GM12878 (cell line): ENCODE measurements around the gene NRN1L. TPM values are rescaled to one million over a fixed set of nuclear protein-coding genes. Genes with fewer than 3 reads are reported as not detected.

ENCODE experiments used
- ASH2L ChIP-seq: fragments of 300-600, 200-600 bp; sonication (generic); IDR thresholded peaks from 2 replicates; pipeline ENCODE4 v1.6.1; 2017; ENCODE audit warnings: low read depth, mild to moderate bottlenecking, borderline replicate concordance
- BMI1 ChIP-seq: fragments of 450-650 bp; IDR thresholded peaks from 2 replicates; pipeline ENCODE4 v1.6.1; 2016; ENCODE audit warnings: mild to moderate bottlenecking, moderate library complexity, borderline replicate concordance
- CHD1 ChIP-seq: IDR thresholded peaks from 2 replicates; pipeline ENCODE4 v1.6.1; 2012; ENCODE audit warnings: low read depth, low read length, improper control_type of control experiment
- CREB1 ChIP-seq: IDR thresholded peaks from 2 replicates; pipeline ENCODE4 v1.6.1; 2012; ENCODE audit warnings: low read depth, mild to moderate bottlenecking, inconsistent platforms
- DPF2 ChIP-seq: fragments of 450-650 bp; IDR thresholded peaks from 2 replicates; pipeline ENCODE4 v1.6.1; 2017; ENCODE audit warnings: mild to moderate bottlenecking
- HDAC6 ChIP-seq: fragments of 200-600 bp; sonication (generic); IDR thresholded peaks from one replicate; pipeline ENCODE4 v1.8.0; 2017; ENCODE audit warnings: antibody characterized with exemption; ENCODE audit not compliant: unreplicated experiment
- JUND ChIP-seq: IDR thresholded peaks from 2 replicates; pipeline ENCODE4 v1.6.1; 2012; ENCODE audit warnings: low read depth, mild to moderate bottlenecking, low read length, improper control_type of control experiment, moderate library complexity
- MYB ChIP-seq: fragments of 150-350 bp; IDR thresholded peaks from 2 replicates; pipeline ENCODE4 v1.6.1; 2014; ENCODE audit warnings: mild to moderate bottlenecking, low read depth, low read length, borderline replicate concordance
- MYC ChIP-seq: IDR thresholded peaks from 2 replicates; pipeline ENCODE4 v1.6.1; 2011; ENCODE audit warnings: mild to moderate bottlenecking, low read length, moderate library complexity, inconsistent platforms; ENCODE audit not compliant: insufficient read depth, insufficient replicate concordance, insufficient read length, severe bottlenecking
- PRDM15 ChIP-seq: fragments of 450-650 bp; formaldehyde crosslinking; IDR thresholded peaks from 2 replicates; pipeline ENCODE4 v1.4.0; 2020; ENCODE audit warnings: mild to moderate bottlenecking, moderate library complexity
- RAD21 ChIP-seq: IDR thresholded peaks from 2 replicates; pipeline ENCODE4 v1.6.1; 2011; ENCODE audit warnings: mild to moderate bottlenecking, low read depth, low read length, moderate library complexity; ENCODE audit not compliant: insufficient read depth
- SIN3A ChIP-seq: IDR thresholded peaks from 2 replicates; pipeline ENCODE4 v1.6.1; 2012; ENCODE audit warnings: low read depth, low read length, improper control_type of control experiment
- SIX5 ChIP-seq: IDR thresholded peaks from 2 replicates; pipeline ENCODE4 v1.6.1; 2011; ENCODE audit warnings: mild to moderate bottlenecking, low read depth, low read length, moderate library complexity; ENCODE audit not compliant: severe bottlenecking
- SMAD1 ChIP-seq: fragments of 450-650 bp; IDR thresholded peaks from 2 replicates; pipeline ENCODE4 v1.6.1; 2018; ENCODE audit warnings: mild to moderate bottlenecking, low read depth; ENCODE audit not compliant: partially characterized antibody
- SREBF1 ChIP-seq: IDR thresholded peaks from 2 replicates; pipeline ENCODE4 v1.6.1; 2012; ENCODE audit warnings: mild to moderate bottlenecking, low read length
- STAT1 ChIP-seq: fragments of 450-650 bp; conservative IDR thresholded peaks from 2 replicates; pipeline ENCODE4 v1.6.1; 2014; ENCODE audit warnings: antibody characterized with exemption, mild to moderate bottlenecking
- WRNIP1 ChIP-seq: IDR thresholded peaks from 2 replicates; pipeline ENCODE4 v1.6.1; 2011; ENCODE audit warnings: low read depth, low read length, improper control_type of control experiment, borderline replicate concordance
- ZBED1 ChIP-seq: IDR thresholded peaks from 2 replicates; pipeline ENCODE4 v1.6.1; 2016; ENCODE audit warnings: borderline replicate concordance
- ZBTB40 ChIP-seq: fragments of 450-650 bp; IDR thresholded peaks from 2 replicates; pipeline ENCODE4 v1.6.1; 2016; ENCODE audit warnings: mild to moderate bottlenecking, moderate library complexity, borderline replicate concordance
- ZNF622 ChIP-seq: fragments of 450-650 bp; IDR thresholded peaks from 2 replicates; pipeline ENCODE4 v1.6.1; 2017; ENCODE audit warnings: mild to moderate bottlenecking, inconsistent platforms
- polyA plus RNA-seq, 11 experiments: library from polyadenylated mRNA; depleted of rRNA in 4 of 11; unstranded in 6 of 11; stranded (reverse) in 5 of 11; fragments of >200 nt; fragmentation: Nextera tagmentation in 4 of 11; fragmentation: Illumina TruSeq in 1 of 11; extraction: Ambion mirVana in 4 of 11; extraction: Trizol in 1 of 11; gene quantifications; 1 replicate in 1 of 11; 2 replicates in 10 of 11; pipeline versions ENCODE4 v1.2.1 to v1.2.3, GENCODE V29; 2011 to 2016; ENCODE audit warnings: inconsistent platforms in 2 of 11, missing spikeins in 2 of 11, low read depth in 1 of 11
- total RNA-seq, 4 experiments: library from RNA; depleted of rRNA in 3 of 4; stranded (reverse); fragments of >200 nt in 3 of 4; fragmentation: Illumina TruSeq in 1 of 4; extraction: Trizol in 1 of 4; gene quantifications; 2 replicates each; pipeline versions ENCODE4 v1.2.1 to v1.2.3, GENCODE V29; 2013 to 2021
- TF ChIP-seq, protein P1 (sequence below): fragments of 450-650 bp; conservative IDR thresholded peaks from 2 replicates; pipeline ENCODE4 v1.6.1; 2017; ENCODE audit warnings: mild to moderate bottlenecking, moderate library complexity

The NRN1L gene
- total and polyA plus RNA-seq, 10 of the 15 experiments (the other 5 are each of a cell fraction or from before 2014, with no cell fraction given), result 0.11 to 0.99 (median 0.28) TPM; not detected in 3

DNA sequence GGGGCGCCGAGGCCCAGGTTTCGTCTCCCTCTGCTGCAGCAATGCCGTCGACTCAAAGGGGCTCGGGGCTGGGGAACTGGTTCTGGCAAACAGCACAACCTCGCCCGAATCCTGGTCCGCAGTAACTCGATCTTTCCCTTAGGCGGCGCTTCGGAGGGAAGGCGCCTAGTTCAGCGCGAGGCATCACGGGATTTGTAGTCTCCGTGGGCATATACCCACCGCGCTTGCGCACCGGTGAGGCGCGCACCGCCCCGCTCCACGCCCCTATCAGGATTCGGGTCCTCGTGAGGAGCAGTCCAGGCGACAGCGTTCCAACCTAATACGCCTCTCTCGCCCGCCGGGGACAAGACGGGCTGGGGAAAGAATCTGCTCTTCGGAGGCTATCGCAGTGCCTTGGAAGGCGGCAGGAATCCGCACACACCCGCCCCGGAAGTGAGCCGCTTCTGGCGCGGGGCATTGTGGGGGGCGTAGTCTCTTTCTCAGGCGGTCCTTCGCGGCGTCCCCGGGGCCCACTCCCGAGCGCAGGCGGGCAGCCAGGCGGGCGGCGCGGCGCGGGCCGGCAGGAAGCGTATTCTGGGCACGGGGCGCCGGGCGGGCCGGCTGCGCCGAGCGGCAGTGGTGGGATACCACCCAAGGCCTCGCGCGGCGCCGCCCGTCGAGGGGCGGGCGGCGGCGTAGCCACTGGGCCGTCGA is 42.7 kb upstream of the NRN1L start, which contains the start of gene THAP11 (continued):
- TF ChIP-seq, protein P1, sequence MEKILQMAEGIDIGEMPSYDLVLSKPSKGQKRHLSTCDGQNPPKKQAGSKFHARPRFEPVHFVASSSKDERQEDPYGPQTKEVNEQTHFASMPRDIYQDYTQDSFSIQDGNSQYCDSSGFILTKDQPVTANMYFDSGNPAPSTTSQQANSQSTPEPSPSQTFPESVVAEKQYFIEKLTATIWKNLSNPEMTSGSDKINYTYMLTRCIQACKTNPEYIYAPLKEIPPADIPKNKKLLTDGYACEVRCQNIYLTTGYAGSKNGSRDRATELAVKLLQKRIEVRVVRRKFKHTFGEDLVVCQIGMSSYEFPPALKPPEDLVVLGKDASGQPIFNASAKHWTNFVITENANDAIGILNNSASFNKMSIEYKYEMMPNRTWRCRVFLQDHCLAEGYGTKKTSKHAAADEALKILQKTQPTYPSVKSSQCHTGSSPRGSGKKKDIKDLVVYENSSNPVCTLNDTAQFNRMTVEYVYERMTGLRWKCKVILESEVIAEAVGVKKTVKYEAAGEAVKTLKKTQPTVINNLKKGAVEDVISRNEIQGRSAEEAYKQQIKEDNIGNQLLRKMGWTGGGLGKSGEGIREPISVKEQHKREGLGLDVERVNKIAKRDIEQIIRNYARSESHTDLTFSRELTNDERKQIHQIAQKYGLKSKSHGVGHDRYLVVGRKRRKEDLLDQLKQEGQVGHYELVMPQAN, result peak; percentile 88
- TF ChIP-seq SIX5 (peak; percentile 86), RAD21 (0 out of 2 replicates have a peak, but pooled peaks have one; percentile 24), DPF2 (peak; percentile 49), SIN3A (peak; percentile 28), SREBF1 (peak; percentile 83), ZNF622 (no peak), ZBED1 (no peak), PRDM15 (CRISPR knock-in tag) (no peak), BMI1 (no peak), MYC (no peak), CREB1 (peak; percentile 80), WRNIP1 (0 out of 2 replicates have a peak, but pooled peaks have one; percentile 39), ASH2L (no peak), JUND (0 out of 2 replicates have a peak, but pooled peaks have one; percentile 18), STAT1 (peak; percentile 47; the same call in 1 of the 2 replicates), ZBTB40 (peak; percentile 92), MYB (no peak), HDAC6 (peak; percentile 52), SMAD1 (no peak), CHD1 (no peak)
